A673 (cell line): ENCODE results near the gene LMOD3. TPM values are rescaled to one million over a fixed set of nuclear protein-coding genes. Genes with fewer than 3 reads are reported as not detected.

Experiments
- BruUV-seq: library from RNA; stranded (reverse); fragments of 400-500 nt; replicated peaks from 2 replicates; lab custom pipeline; 2021; lab: Mats Ljungman, UMichigan
- CTCF ChIA-PET: fragments of 300-600 bp; sonication (Branson Sonifier 250); formaldehyde crosslinking; loops from one replicate; lab custom pipeline; 2022; ENCODE audit warnings: antibody characterized with exemption; lab: Charles Lee
- POLR2A ChIA-PET: fragments of 300-600 bp; sonication (Branson Sonifier 250); formaldehyde crosslinking; loops from one replicate; lab custom pipeline; 2022; ENCODE audit warnings: antibody characterized with exemption; ENCODE audit not compliant: low non-redundant PET; lab: Charles Lee
- DNase-seq: peaks from one replicate; pipeline ENCODE4 v3.0.0-alpha.2; 2015; ENCODE audit warnings: low spot score
- H3K27ac ChIP-seq: fragments of 200-600 bp; sonication (generic); 2 replicates; pipeline ENCODE4 v1.5.1; 2016; ENCODE audit warnings: mixed run types, low read depth, mild to moderate bottlenecking, mixed read lengths, antibody characterized with exemption, low read length; ENCODE audit not compliant: poor library complexity, severe bottlenecking
- H3K27me3 ChIP-seq: fragments of 200-600 bp; sonication (generic); replicated peaks from 2 replicates; pipeline ENCODE4 v1.6.1; 2017; ENCODE audit warnings: mixed run types, low read depth, mild to moderate bottlenecking, mixed read lengths, antibody characterized with exemption, low read length; ENCODE audit not compliant: insufficient read depth, poor library complexity
- H3K36me3 ChIP-seq: fragments of 200-600 bp; sonication (generic); 2 replicates; pipeline ENCODE4 v1.6.1; 2016; ENCODE audit warnings: mixed run types, mild to moderate bottlenecking, mixed read lengths, antibody characterized with exemption, low read length; ENCODE audit not compliant: insufficient read depth, poor library complexity, severe bottlenecking
- H3K4me1 ChIP-seq: fragments of 200-600 bp; sonication (generic); 2 replicates; pipeline ENCODE4 v1.6.1; 2017; ENCODE audit warnings: mixed run types, mild to moderate bottlenecking, mixed read lengths, antibody characterized with exemption, low read length; ENCODE audit not compliant: insufficient read depth, poor library complexity, severe bottlenecking
- H3K4me3 ChIP-seq: fragments of 200-600 bp; sonication (generic); 2 replicates; pipeline ENCODE4 v1.5.1; 2016; ENCODE audit warnings: low read depth, mixed run types, mild to moderate bottlenecking, mixed read lengths, low read length; ENCODE audit not compliant: poor library complexity, severe bottlenecking
- H3K9me3 ChIP-seq: fragments of 200-600 bp; sonication (generic); 2 replicates; pipeline ENCODE4 v1.6.1; 2016; ENCODE audit warnings: mixed run types, low read depth, mild to moderate bottlenecking, mixed read lengths, antibody characterized with exemption, low read length; ENCODE audit not compliant: poor library complexity, severe bottlenecking
- CTCF ChIP-seq: fragments of 300-800, 200-600 bp; sonication (generic); conservative IDR thresholded peaks from 2 replicates; pipeline ENCODE4 v1.5.1; 2017; ENCODE audit warnings: low read depth, mild to moderate bottlenecking, antibody characterized with exemption, low read length, moderate library complexity, mixed read lengths
- EZH2 ChIP-seq: fragments of 200-600 bp; sonication (generic); IDR thresholded peaks from 2 replicates; pipeline ENCODE4 v1.6.1; 2017; ENCODE audit warnings: borderline replicate concordance, low read depth, mild to moderate bottlenecking, mixed read lengths, antibody characterized with exemption, low read length; ENCODE audit not compliant: poor library complexity, severe bottlenecking
- intact Hi-C: fragments of 100-400 bp; cut with micrococcal nuclease; formaldehyde crosslinking; loops from one replicate; pipeline ENCODE4 v1.10.0; 2022; ENCODE audit not compliant: unreplicated experiment
- total RNA-seq: library from RNA; stranded (reverse); gene quantifications from 2 replicates; pipeline ENCODE4 v1.2.3, GENCODE V29; 2021

LMOD3 gene
- total RNA-seq, 1 experiment from 2014 or later = not detected

GRCh38 chr3:69137412-69137811 is 15.0 kb upstream of the LMOD3 start:
- ChIA-PET CTCF (no interaction called here), POLR2A (no interaction called here)
- H3K27me3 ChIP-seq = no peaks in the 10 kb centered on the region
- no peaks in the 10 kb centered on the region for H3K36me3 ChIP-seq
- intact Hi-C loops = no loop called here
- no peak for DNase-seq
- H3K9me3 ChIP-seq = no peaks in the 10 kb centered on the region
- H3K27ac ChIP-seq = no peak overlapping the region
- BruUV-seq = no TSS peak
- H3K4me3 ChIP-seq = no peak overlapping the region
- TF ChIP-seq CTCF (no peak), EZH2 (no peak)
- H3K4me1 ChIP-seq = no peaks in the 10 kb centered on the region

- Histone ChIP-seq H3K4me3 (no peak overlapping the region), H3K9me3 (no peaks in the 10 kb centered on the region), H3K4me1 (no peaks in the 10 kb centered on the region), H3K36me3 (no peaks in the 10 kb centered on the region), H3K27ac (no peak overlapping the region), H3K27me3 (no peaks in the 10 kb centered on the region)
- intact Hi-C loops = no loop called here
- POLR2A ChIA-PET = no interaction called here
- no peak for DNase-seq
- TF ChIP-seq CTCF (no peak), EZH2 (no peak)
- BruUV-seq = no TSS peak
- CTCF ChIA-PET = no interaction called here
Measured at GRCh38 chr3:69137005-69137404, 14.6 kb upstream of the LMOD3 start.

- ChIA-PET CTCF (no interaction called here), POLR2A (no interaction called here)
- no peaks in the 10 kb centered on the region for H3K36me3 ChIP-seq
- H3K27ac ChIP-seq = no peak overlapping the region
- no peaks in the 10 kb centered on the region for H3K27me3 ChIP-seq
- intact Hi-C loops = no loop called here
- BruUV-seq = no TSS peak
- TF ChIP-seq EZH2 (no peak), CTCF (no peak)
- no peak overlapping the region for H3K4me3 ChIP-seq
- no peak for DNase-seq
- no peaks in the 10 kb centered on the region for H3K9me3 ChIP-seq
- H3K4me1 ChIP-seq = no peaks in the 10 kb centered on the region
Measured at GRCh38 chr3:69130689-69131088, 8.3 kb upstream of the LMOD3 start.
